Vagina (tissue), 2 donors: ENCODE data around the gene CD4. TPM values are rescaled to one million over a fixed set of nuclear protein-coding genes. Genes with fewer than 3 reads are reported as not detected.
A peak's percentile ranks its signal among the peaks of the same experiment; 100 is the strongest.
"Not testable (repeated sequence)": the region's sequence is repeated elsewhere in the genome, so short reads cannot be mapped to it uniquely, and the experiment has no call there.

ENCODE experiments used
- DNase-seq, 2 donors: peaks; one replicate each; pipeline ENCODE4 v3.0.0-alpha.2; 2017; ENCODE audit errors: extremely low spot score in 2 of 2
- H3K27ac ChIP-seq: fragments of 200-600 bp; sonication (generic); one replicate; pipeline ENCODE4 v1.5.1; 2019
- H3K27me3 ChIP-seq: fragments of 200-600 bp; sonication (generic); one replicate; pipeline ENCODE4 v1.5.1; 2019
- H3K36me3 ChIP-seq, 2 donors: fragments of 200-600 bp; sonication (generic); one replicate each; pipeline ENCODE4 v1.5.1; 2017 to 2019
- H3K4me1 ChIP-seq: fragments of 200-600 bp; sonication (generic); one replicate; pipeline ENCODE4 v1.5.1; 2019
- H3K4me3 ChIP-seq, 2 donors: fragments of 200-600 bp; sonication (generic); 1 replicate in 1 of 2; 2 replicates in 1 of 2; pipeline ENCODE4 v1.5.1; 2016 to 2019
- H3K9me3 ChIP-seq: fragments of 200-600 bp; sonication (generic); one replicate; pipeline ENCODE4 v1.5.1; 2019
- POLR2A ChIP-seq, 2 donors: fragments of 450-650 bp; IDR thresholded peaks; one replicate each; pipeline ENCODE4 v1.6.1; 2017; ENCODE audit warnings: antibody characterized with exemption in 2 of 2, mild to moderate bottlenecking in 2 of 2, moderate library complexity in 2 of 2
- POLR2AphosphoS5 ChIP-seq, 2 donors: sonication (generic); formaldehyde crosslinking; IDR thresholded peaks; one replicate each; pipeline ENCODE4 v1.9.0; 2017; ENCODE audit warnings: antibody characterized with exemption in 2 of 2, mild to moderate bottlenecking in 2 of 2, low read depth in 1 of 2; ENCODE audit not compliant: insufficient read depth in 1 of 2
- intact Hi-C: fragments of 100-400 bp; cut with DNase I; formaldehyde crosslinking; loops from one replicate; pipeline ENCODE4 v1.15.1; 2023
- total RNA-seq: library from RNA; depleted of rRNA; stranded (reverse); fragments of >200 nt; gene quantifications from one replicate; pipeline ENCODE4 v1.2.3, GENCODE V29; 2016
- TF ChIP-seq, protein P1 (sequence below), 3 experiments: fragments of 450-650 bp in 2 of 3; fragments of 200-600 bp in 1 of 3; sonication (generic) in 1 of 3; IDR thresholded peaks; one replicate each; pipeline ENCODE4 v1.5.1; 2017 to 2019; ENCODE audit warnings: antibody characterized with exemption in 3 of 3, mild to moderate bottlenecking in 2 of 3, moderate library complexity in 2 of 3

CD4 gene
- total RNA-seq, 1 donor from 2014 or later: 14.2 TPM

- no peak overlapping the region for H3K27ac ChIP-seq
- no peaks in the 10 kb centered on the region for H3K27me3 ChIP-seq
- intact Hi-C loops: no loop called here
- DNase-seq: no peak
- TF ChIP-seq, protein P1, sequence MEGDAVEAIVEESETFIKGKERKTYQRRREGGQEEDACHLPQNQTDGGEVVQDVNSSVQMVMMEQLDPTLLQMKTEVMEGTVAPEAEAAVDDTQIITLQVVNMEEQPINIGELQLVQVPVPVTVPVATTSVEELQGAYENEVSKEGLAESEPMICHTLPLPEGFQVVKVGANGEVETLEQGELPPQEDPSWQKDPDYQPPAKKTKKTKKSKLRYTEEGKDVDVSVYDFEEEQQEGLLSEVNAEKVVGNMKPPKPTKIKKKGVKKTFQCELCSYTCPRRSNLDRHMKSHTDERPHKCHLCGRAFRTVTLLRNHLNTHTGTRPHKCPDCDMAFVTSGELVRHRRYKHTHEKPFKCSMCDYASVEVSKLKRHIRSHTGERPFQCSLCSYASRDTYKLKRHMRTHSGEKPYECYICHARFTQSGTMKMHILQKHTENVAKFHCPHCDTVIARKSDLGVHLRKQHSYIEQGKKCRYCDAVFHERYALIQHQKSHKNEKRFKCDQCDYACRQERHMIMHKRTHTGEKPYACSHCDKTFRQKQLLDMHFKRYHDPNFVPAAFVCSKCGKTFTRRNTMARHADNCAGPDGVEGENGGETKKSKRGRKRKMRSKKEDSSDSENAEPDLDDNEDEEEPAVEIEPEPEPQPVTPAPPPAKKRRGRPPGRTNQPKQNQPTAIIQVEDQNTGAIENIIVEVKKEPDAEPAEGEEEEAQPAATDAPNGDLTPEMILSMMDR (IDR thresholded peaks at IDR 0.05): no peak
- TF ChIP-seq POLR2A (IDR thresholded peaks at IDR 0.05): no peak
- no peak for TF ChIP-seq POLR2AphosphoS5 (IDR thresholded peaks at IDR 0.05; ENCODE audit: insufficient read depth in 1 of 2, low read depth in 1 of 2)
- peaks cover 6 to 65% of the 10 kb centered on the region in 2 donors for H3K36me3 ChIP-seq
- H3K9me3 ChIP-seq: no peaks in the 10 kb centered on the region
- H3K4me1 ChIP-seq: peaks cover 18% of the 10 kb centered on the region
- no peak overlapping the region for H3K4me3 ChIP-seq
Measured at GRCh38 chr12:6863586-6864321, 74.4 kb downstream of the CD4 start.

GRCh38 chr12:6865307-6865706 lies 76.0 kb downstream of the CD4 start:
- intact Hi-C loops: loop anchor here (5.0 kb wide), 1 partner anchor 62 kb away; the partner anchor contains the start of gene ATN1
- H3K27me3 ChIP-seq, H3K4me3 ChIP-seq, DNase-seq, H3K27ac ChIP-seq, H3K9me3 ChIP-seq: not testable (repeated sequence)
- Histone ChIP-seq H3K4me1 (peaks cover 33% of the 10 kb centered on the region), H3K36me3 (peaks cover 6 to 57% of the 10 kb centered on the region in 2 donors)

DNA sequence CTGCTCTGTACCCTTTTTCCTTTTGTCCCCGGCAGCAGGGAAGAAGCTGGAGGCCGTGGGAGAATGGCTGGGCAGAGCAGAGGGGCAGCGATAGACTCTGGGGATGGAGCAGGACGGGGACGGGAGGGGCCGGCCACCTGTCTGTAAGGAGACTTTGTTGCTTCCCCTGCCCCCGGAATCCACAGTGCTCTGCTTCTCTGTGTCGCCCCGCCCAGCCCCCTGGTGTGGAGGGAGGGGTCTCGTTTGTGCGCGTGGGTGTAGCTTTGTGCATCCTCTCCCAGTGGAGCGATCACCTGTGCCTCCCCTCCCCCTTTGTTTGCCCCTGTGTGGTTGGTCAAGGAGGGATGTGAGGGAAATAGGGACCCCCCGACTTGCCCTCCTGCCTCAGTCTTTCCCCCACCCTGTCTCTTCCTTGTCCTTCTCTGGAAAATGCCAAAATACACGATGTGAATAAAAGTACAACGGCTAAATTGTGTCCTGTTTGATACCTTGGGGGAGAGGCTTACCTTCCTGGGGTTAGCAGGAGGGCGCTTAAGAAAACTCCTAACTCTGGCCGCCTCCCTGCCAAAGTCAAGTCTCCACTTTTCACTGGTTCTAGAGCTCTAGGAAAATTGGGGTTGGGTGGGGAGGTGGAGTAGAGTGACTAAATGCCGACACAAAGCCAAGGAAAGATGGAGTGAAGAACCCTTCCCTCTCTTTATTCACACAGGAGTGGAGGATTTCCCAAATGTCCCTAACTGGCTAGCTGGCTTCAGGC lies 77.0 kb downstream of the CD4 start:
- intact Hi-C loops: loop anchor here (5.0 kb wide), 1 partner anchor 61 kb away; the partner anchor contains the start of gene ATN1

DNA sequence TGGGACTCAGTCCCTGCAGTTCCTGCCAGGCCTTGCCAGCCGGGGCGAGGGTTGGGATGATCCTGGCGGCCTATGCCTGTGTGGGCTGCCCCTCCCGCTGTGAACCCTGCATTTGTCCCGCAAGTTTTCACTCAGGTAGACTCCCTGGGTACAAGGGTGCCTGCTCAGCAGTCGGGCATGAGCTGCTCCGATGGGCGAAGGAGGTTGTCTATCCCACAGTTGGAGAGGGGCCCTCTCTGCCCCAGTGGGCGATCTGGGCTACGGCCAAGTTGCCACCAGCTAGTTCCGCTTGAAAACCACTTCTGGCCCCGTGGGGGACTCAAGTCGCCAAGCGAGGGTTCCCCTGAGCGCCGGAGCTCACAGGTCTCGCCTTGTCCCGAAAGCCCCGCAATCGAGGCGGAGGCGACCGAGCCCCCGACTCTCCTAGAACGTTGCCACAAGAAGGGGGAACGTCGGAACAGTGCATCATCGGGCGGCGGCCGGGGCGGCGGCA lies 77.6 kb downstream of the CD4 start:
- Histone ChIP-seq H3K4me1 (peaks cover 46% of the 10 kb centered on the region), H3K4me3 (peak overlapping the region; percentile 92 to 99), H3K27me3 (no peaks in the 10 kb centered on the region), H3K36me3 (peaks cover 0 to 47% of the 10 kb centered on the region in 2 donors), H3K27ac (peak overlapping the region; percentile 93), H3K9me3 (no peaks in the 10 kb centered on the region)
- no peak for DNase-seq
- no peak for TF ChIP-seq POLR2A (IDR thresholded peaks at IDR 0.05)
- TF ChIP-seq, protein P1 (IDR thresholded peaks at IDR 0.05): no peak
- no peak for TF ChIP-seq POLR2AphosphoS5 (IDR thresholded peaks at IDR 0.05; ENCODE audit: insufficient read depth in 1 of 2, low read depth in 1 of 2)
- intact Hi-C loops: loop anchor here (5.0 kb wide), 1 partner anchor 60 kb away; the partner anchor contains the start of gene ATN1

More for the DNA sequence above, 77.0 kb downstream of the CD4 start:
- Histone ChIP-seq H3K4me1 (peaks cover 39% of the 10 kb centered on the region), H3K27me3 (no peaks in the 10 kb centered on the region), H3K9me3 (no peaks in the 10 kb centered on the region), H3K36me3 (peaks cover under 1 to 53% of the 10 kb centered on the region in 2 donors), H3K4me3 (peak overlapping the region; percentile 92 to 99), H3K27ac (peak overlapping the region; percentile 93)
- DNase-seq: no peak
- TF ChIP-seq POLR2AphosphoS5 (IDR thresholded peaks at IDR 0.05; ENCODE audit: insufficient read depth in 1 of 2, low read depth in 1 of 2) (no peak), POLR2A (IDR thresholded peaks at IDR 0.05) (no peak)
- TF ChIP-seq, protein P1 (IDR thresholded peaks at IDR 0.05): no peak

DNA sequence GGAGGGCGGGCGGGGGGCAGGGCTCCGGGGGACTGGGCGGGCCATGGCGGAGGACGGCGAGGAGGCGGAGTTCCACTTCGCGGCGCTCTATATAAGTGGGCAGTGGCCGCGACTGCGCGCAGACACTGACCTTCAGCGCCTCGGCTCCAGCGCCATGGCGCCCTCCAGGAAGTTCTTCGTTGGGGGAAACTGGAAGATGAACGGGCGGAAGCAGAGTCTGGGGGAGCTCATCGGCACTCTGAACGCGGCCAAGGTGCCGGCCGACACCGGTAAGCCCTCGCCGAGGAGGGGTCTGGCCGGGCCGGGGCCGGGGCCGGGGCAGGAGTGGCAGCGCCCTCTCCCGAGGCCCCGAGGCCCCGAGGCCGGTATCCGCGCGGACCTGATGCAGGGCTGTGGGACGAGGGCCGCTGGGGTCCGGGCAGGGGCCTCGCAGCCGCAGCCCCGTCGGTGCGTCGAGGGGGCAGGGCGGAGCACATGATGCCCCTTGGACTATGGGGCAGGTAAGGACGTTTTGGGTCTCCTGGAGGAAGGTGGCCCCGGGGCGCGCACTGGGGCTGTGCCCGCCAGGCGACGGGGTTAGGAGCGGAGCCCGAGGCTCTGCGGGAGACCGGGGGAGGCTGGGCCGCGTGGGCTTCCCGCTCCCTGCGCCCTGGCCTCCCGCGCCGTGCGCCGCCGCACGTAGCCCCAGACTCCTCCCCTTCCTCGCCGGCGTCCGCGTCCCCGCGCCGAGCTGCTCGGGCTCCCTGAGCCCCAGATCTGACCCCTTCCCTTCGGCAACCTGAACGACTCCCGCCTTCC lies 78.3 kb downstream of the CD4 start, which contains the start of gene TPI1:
Gene TPI1 (plus strand): TSS at position 119 of the 798 bp plus-strand sequence. CDS start 36 bp downstream, at position 155.
- Histone ChIP-seq H3K9me3 (no peaks in the 10 kb centered on the region), H3K4me3 (peak within 1 kb of the TSS; percentile 92 to 99), H3K27ac (peak within 1 kb of the TSS; percentile 93), H3K27me3 (no peaks in the 10 kb centered on the region), H3K4me1 (peaks cover 49% of the 10 kb centered on the region), H3K36me3 (peaks cover 0 to 40% of the 10 kb centered on the region in 2 donors)
- DNase-seq: no peak
- peak in 1 of 2 donors; percentile 97 for TF ChIP-seq POLR2AphosphoS5 (IDR thresholded peaks at IDR 0.05; ENCODE audit: insufficient read depth in 1 of 2, low read depth in 1 of 2)
- TF ChIP-seq POLR2A (IDR thresholded peaks at IDR 0.05): peak in 1 of 2 donors; percentile 97
- TF ChIP-seq, protein P1 (IDR thresholded peaks at IDR 0.05): peak; percentile 8 to 22 (median 17)
- intact Hi-C loops: loop anchor here (5.0 kb wide), 1 partner anchor 60 kb away; the partner anchor contains the start of gene ATN1
